Smooth muscle cell (in vitro differentiated cells): ENCODE measurements around the gene ABCA3. TPM values are rescaled to one million over a fixed set of nuclear protein-coding genes. Genes with fewer than 3 reads are reported as not detected.
"Not testable (repeated sequence)": the region's sequence is repeated elsewhere in the genome, so short reads cannot be mapped to it uniquely, and the experiment has no call there.

Source experiments
- DNase-seq: peaks from one replicate; lab custom pipeline; 2025; ENCODE audit not compliant: unreplicated experiment; lab: John Stamatoyannopoulos, UW
- H2AFZ ChIP-seq: fragments of 200-600 bp; sonication (generic); 2 replicates; pipeline ENCODE4 v1.6.0; 2016; ENCODE audit warnings: antibody characterized with exemption, low read depth, mild to moderate bottlenecking
- H3F3A ChIP-seq: fragments of 200-600 bp; sonication (generic); 2 replicates; pipeline ENCODE4 v1.6.0; 2017; ENCODE audit warnings: antibody characterized with exemption, low read depth
- H3K27ac ChIP-seq: fragments of 200-600 bp; sonication (generic); 2 replicates; pipeline ENCODE4 v1.5.1; 2016; ENCODE audit warnings: low read depth, mild to moderate bottlenecking
- H3K27me3 ChIP-seq: fragments of 200-600 bp; sonication (generic); 2 replicates; pipeline ENCODE4 v1.6.1; 2016; ENCODE audit warnings: low read depth, mild to moderate bottlenecking
- H3K36me3 ChIP-seq: fragments of 200-600 bp; sonication (generic); 2 replicates; pipeline ENCODE4 v1.5.1; 2016; ENCODE audit warnings: low read depth
- H3K4me1 ChIP-seq: fragments of 200-600 bp; sonication (generic); 2 replicates; pipeline ENCODE4 v1.5.1; 2016; ENCODE audit warnings: low read depth
- H3K4me2 ChIP-seq: fragments of 200-600 bp; sonication (generic); 2 replicates; pipeline ENCODE4 v1.6.0; 2016; ENCODE audit warnings: mild to moderate bottlenecking
- H3K4me3 ChIP-seq: fragments of 200-600 bp; sonication (generic); 2 replicates; pipeline ENCODE4 v1.5.1; 2016; ENCODE audit warnings: mild to moderate bottlenecking
- H3K79me2 ChIP-seq: fragments of 200-600 bp; sonication (generic); 2 replicates; pipeline ENCODE4 v1.6.0; 2016; ENCODE audit warnings: low read depth, mild to moderate bottlenecking
- H3K9ac ChIP-seq: fragments of 200-600 bp; sonication (generic); 2 replicates; pipeline ENCODE4 v1.6.0; 2016; ENCODE audit warnings: low read depth
- H3K9me3 ChIP-seq: fragments of 200-600 bp; sonication (generic); replicated peaks from 2 replicates; pipeline ENCODE4 v1.5.1; 2016; ENCODE audit warnings: low read depth
- H4K20me1 ChIP-seq: fragments of 200-600 bp; sonication (generic); 2 replicates; pipeline ENCODE4 v1.6.0; 2016; ENCODE audit warnings: low read depth
- CTCF ChIP-seq: fragments of 200-600 bp; sonication (generic); IDR thresholded peaks from 2 replicates; pipeline ENCODE4 v1.5.1; 2017; ENCODE audit warnings: borderline replicate concordance, mild to moderate bottlenecking, antibody characterized with exemption; ENCODE audit not compliant: insufficient read depth, poor library complexity, severe bottlenecking
- WGBS: methylation state at CpG from one replicate; pipeline ENCODE4 v1.1.7; 2016; ENCODE audit warnings: low lambda C conversion rate; 5-methylcytosine and 5-hydroxymethylcytosine counted together
- polyA plus RNA-seq: library from polyadenylated mRNA; unstranded; fragments of >200 nt; fragmentation: Nextera tagmentation; extraction: Ambion mirVana; gene quantifications from 2 replicates; pipeline ENCODE4 v1.2.1, GENCODE V29; 2016
- total RNA-seq: library from RNA; depleted of rRNA; stranded (reverse); fragments of >200 nt; gene quantifications from 2 replicates; pipeline ENCODE4 v1.2.3, GENCODE V29; 2014

ABCA3 gene
- total and polyA plus RNA-seq, 2 experiments from 2014 or later = 1.4 to 2.2 TPM

- peaks cover 10% of the 10 kb centered on the region for H3K4me1 ChIP-seq
- WGBS = 95% methylated on average over 9 of the region's 9 CpGs
- H4K20me1 ChIP-seq = peaks cover 44% of the 10 kb centered on the region
- TF ChIP-seq CTCF = no peak
- peaks cover 47% of the 10 kb centered on the region for H3K79me2 ChIP-seq
- no peaks in the 10 kb centered on the region for H3K9me3 ChIP-seq
- no peaks in the 10 kb centered on the region for H3K36me3 ChIP-seq
- H3F3A ChIP-seq = peaks cover 4% of the 10 kb centered on the region
- no peak overlapping the region for H3K4me3 ChIP-seq
- H3K4me2 ChIP-seq = peak overlapping the region; percentile 90
- no peak overlapping the region for H3K9ac ChIP-seq
- H3K27ac ChIP-seq = no peak overlapping the region
- DNase-seq = no peak
- H3K27me3 ChIP-seq = no peaks in the 10 kb centered on the region
- H2AFZ ChIP-seq = no peak overlapping the region
Observed at GRCh38 chr16:2270070-2270462, 70.5 kb downstream of the ABCA3 start.

GRCh38 chr16:2267913-2268666, 72.4 kb downstream of the ABCA3 start, which contains the start of gene RNPS1:
Gene RNPS1, minus strand, starts transcription at chr16:2268126. Its CDS starts 3,483 bp downstream, at chr16:2264643.
- TF ChIP-seq CTCF = no peak
- H3K4me1 ChIP-seq = peaks cover 10% of the 10 kb centered on the region
- peak within 1 kb of the TSS; percentile 97 for H3K9ac ChIP-seq
- H2AFZ ChIP-seq = peak within 1 kb of the TSS; percentile 94
- peaks cover 4% of the 10 kb centered on the region for H3F3A ChIP-seq
- H3K79me2 ChIP-seq = peaks cover 66% of the 10 kb centered on the region
- DNase-seq = peak; percentile 97
- H3K27me3 ChIP-seq = no peaks in the 10 kb centered on the region
- peaks cover 64% of the 10 kb centered on the region for H4K20me1 ChIP-seq
- peak within 1 kb of the TSS; percentile 90 for H3K4me2 ChIP-seq
- no peaks in the 10 kb centered on the region for H3K9me3 ChIP-seq
- no peaks in the 10 kb centered on the region for H3K36me3 ChIP-seq
- under 1% methylated on average over 57 of the region's 88 CpGs for WGBS
- H3K4me3 ChIP-seq = peak within 1 kb of the TSS; percentile 73
- H3K27ac ChIP-seq = peak within 1 kb of the TSS; percentile 93

DNA sequence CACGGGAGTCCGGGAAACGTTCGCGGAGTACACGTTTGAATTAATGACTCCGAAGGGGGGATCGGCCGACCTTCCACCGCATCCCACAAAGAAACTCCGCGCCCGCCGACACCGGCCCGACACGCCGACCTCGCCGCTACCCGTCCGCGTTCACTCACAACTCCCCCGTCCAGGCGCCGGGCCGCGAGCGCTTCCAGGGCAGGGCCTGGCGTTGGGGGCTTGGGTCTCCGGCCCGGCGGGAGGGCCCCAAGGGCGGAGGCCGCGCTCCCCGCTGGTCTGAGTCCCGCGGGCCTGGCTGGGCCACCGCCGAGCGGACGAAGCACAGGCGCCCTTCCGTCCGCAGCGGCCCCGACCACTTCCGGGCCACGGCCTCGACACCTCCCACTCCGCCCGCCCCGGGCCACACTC, 73.0 kb downstream of the ABCA3 start:
- Histone ChIP-seq H3K9ac (peak overlapping the region; percentile 97), H3K4me2 (peak overlapping the region; percentile 90), H4K20me1 (peaks cover 70% of the 10 kb centered on the region), H3K4me3 (peak overlapping the region; percentile 73), H3K4me1 (peaks cover 10% of the 10 kb centered on the region), H3K27ac (peak overlapping the region; percentile 93), H2AFZ (peak overlapping the region; percentile 94), H3K79me2 (peaks cover 72% of the 10 kb centered on the region)
- not testable (repeated sequence) for H3K36me3 ChIP-seq, H3K9me3 ChIP-seq, H3K27me3 ChIP-seq, DNase-seq, H3F3A ChIP-seq
- under 1% methylated on average over 50 of the region's 54 CpGs for WGBS

GRCh38 chr16:2266887-2267286, 73.6 kb downstream of the ABCA3 start:
- H3K27me3 ChIP-seq, H3F3A ChIP-seq, H2AFZ ChIP-seq, DNase-seq, H3K36me3 ChIP-seq, H3K9me3 ChIP-seq: not testable (repeated sequence)
- H3K27ac ChIP-seq = peak overlapping the region; percentile 93
- H4K20me1 ChIP-seq = peaks cover 76% of the 10 kb centered on the region
- peaks cover 10% of the 10 kb centered on the region for H3K4me1 ChIP-seq
- peak overlapping the region; percentile 90 for H3K4me2 ChIP-seq
- 4% methylated on average over 11 of the region's 12 CpGs for WGBS
- peak overlapping the region; percentile 73 for H3K4me3 ChIP-seq
- peak overlapping the region; percentile 97 for H3K9ac ChIP-seq
- H3K79me2 ChIP-seq = peaks cover 78% of the 10 kb centered on the region

DNA sequence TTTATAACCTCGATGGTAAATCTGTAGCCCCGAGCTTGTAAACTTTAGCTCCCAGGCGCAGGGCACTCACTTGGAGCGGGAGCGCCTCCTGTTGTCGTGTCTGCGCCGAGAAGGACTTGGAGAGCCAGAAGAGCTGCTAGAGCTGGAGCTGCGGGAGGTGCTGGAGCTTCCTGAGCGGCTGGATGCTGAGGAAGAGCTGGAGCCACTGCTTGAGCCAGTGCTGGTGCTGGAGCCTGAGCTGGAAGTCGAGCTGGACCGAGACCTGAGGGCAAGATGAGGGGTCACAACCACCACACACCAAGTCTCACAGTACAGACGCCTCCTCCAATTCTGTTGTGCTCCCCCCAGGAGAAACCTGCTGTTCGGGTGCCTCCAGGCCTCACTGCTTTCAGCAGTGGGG, 77.5 kb downstream of the ABCA3 start:
- not testable (repeated sequence) for H3K9ac ChIP-seq, DNase-seq, H3K4me3 ChIP-seq, H3K9me3 ChIP-seq, H2AFZ ChIP-seq, H3K27ac ChIP-seq, H3F3A ChIP-seq, H3K4me1 ChIP-seq, H3K27me3 ChIP-seq, H3K4me2 ChIP-seq
- 97% methylated on average over 14 of the region's 14 CpGs for WGBS
- peaks cover 28% of the 10 kb centered on the region for H3K36me3 ChIP-seq
- H3K79me2 ChIP-seq = peaks cover 89% of the 10 kb centered on the region
- H4K20me1 ChIP-seq = peaks cover 90% of the 10 kb centered on the region
